Dedifferentiated amniotic fluid mesenchymal stem cell (primary cell): ENCODE results near the gene RFLNA.

Source experiments
- DNase-seq: peaks from one replicate; pipeline ENCODE4 v3.0.0-alpha.2; 2016; ENCODE audit errors: extremely low spot score

The RFLNA gene

DNA sequence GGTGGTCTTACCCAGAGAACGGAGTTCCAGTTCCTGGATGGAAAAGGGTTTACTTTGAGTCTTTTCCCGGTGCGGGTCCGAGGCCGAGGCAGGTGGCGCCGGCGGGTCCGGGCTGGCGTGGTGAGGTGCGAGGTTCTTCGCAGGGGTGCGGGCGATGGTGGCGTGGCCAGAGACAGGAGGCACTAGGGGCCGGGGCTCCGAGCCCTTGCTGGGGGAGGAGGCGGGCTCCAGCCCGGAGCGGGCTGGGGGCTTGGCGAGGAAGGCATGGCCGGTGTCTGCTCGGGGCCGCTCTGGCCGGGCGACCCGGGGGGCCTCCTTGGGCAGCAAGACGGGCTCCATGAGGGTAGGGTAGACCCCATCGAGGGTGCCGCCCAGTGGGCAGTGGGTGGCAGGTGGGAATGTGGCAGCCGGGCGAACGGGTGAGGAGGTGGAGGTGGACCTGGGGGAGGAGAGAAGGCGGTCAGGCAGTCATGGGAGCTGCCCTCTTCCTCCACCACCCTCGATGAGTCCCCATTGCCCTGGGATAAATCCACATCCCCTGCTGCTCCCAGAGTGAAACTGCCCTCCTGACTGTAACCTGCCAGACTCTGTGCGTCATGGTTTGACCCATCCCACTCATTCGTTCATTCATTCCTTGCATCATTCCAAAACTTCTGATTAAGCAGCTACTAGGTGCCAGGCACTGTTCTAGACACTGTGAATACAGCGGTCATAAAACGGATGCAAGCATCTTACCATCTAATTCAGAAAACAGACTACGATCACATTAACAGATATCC lies 42.0 kb downstream of the RFLNA start:
- DNase-seq, result no peak

DNA sequence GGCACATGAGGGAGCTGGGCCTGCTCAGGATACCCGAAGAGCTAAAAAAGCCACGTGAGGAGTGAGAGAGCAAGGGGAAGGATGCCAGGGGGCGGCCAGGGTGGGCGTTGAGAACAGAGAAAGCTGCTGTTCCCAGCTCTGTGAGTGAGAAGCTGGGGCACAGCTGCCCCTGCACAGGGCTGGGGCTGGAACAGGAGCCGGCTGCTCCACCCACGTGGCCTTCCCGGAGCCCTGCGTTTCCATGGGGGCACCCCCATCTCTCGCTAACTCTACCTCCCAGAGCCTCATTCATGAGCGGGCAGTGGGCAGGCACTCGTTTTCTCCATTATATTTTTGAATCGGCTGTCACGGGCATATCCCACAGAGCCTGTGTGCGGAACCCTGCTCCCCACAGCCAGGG lies 42.7 kb downstream of the RFLNA start:
- no peak for DNase-seq

DNA sequence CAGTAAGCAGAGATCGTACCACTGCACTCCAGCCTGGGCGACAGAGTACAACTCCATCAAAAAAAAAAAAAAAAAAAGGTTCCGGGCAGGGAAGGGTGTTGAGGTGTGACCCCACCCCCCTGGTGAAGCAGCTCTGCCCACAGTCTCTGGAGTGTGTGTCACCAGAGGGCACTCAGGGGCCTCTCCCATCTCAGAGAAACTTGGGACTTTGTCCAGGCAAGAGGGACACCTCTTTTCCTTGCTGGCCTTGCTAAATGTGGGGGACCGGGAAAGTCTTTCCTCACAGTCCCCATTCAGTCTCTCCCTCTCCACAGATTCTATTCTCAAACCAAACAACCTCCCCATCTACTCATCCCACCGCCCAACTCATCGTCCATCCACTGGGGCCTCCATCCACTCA lies 43.6 kb downstream of the RFLNA start:
- no peak for DNase-seq

DNA sequence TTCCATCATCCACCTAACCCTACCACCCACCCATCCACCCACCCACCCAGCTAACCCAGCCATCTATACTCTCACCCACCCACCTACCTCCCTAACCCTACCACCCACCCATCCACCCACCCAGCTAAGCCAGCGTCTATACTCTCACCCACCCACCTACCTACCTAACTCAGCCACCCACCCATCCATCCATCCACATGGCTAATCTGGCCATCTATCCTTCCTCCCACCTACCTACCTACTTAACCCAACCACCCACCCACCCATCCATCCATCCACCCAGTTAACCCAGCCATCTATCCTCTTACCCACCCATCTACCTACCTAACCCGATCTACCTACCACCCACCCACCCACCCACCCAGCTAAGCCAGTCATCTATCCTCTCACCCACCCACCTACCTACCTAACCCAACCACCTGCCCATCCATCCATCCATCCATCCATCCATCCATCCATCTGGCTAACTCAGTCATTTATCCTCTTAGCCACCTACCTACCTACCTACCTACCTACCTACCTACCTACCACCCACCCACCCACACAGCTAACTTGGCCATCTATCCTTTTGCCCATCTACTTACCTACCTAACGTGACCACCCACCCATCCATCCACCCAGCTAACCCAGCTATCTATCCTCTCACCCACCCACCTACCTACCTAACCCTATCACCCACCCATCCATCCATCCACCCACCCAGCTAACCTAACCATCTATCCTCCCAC lies 44.1 kb downstream of the RFLNA start:
- DNase-seq, result no peak

DNA sequence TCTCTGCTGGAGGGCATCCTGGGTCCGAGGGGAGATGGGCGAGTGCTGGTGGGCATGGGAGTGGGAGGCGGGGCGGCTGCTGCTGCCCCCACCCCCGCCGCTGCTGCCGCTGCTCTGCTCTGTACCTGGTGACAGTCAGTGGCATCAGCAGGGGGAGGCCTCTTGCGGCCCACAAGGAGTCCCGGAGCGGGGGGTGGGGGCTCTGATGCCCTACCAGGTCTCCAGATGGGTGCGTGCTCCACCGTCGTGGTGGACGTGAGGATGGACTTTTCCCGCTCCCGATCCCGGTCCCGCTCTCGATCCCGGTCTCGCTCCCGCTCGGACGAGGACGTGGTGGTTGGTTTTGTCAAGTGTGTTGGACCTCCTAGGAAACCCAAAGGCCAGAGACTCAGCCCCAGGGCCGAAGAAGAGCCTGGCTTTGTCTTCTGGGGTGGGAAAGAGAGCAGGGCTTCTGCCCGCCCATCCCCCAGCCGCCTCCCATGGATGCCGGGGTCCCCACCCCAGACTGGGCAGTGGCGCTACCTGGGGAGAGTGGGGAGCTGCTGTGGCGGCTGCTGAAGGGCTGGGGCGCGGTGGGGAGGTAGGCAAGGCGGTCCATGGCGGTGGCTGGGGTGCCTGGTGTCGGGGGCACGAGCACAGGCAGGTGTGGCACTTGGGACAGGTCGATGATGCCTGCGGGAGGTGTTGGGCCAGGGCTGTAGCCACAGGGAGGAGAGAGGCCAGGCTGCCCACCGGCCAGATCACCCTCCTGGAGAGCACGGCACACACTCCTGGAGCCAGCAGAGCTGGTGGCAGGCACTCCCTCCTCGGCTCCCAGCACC lies 45.4 kb downstream of the RFLNA start:
- DNase-seq, result no peak

DNA sequence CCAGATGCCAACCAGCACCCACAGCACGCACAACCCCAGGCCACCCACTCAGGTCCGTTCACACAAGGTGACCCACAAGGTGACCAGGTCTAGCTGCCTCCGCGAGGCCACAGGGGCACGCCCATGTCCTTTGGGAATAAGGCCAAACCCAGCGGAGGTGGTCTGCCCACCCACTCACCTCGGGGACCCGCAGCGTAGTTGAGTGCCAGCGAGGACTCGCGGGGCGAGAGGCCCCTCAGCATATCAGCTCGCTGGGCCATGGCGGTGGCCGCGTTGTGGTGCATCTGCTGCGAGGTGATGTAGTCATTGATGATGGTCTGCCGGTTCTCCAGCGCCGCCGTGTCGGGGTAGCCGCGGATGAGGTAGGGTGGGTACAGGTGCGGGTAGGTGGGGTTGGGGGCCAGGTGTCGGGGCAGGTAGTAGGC lies 46.8 kb downstream of the RFLNA start:
- DNase-seq, result no peak

DNA sequence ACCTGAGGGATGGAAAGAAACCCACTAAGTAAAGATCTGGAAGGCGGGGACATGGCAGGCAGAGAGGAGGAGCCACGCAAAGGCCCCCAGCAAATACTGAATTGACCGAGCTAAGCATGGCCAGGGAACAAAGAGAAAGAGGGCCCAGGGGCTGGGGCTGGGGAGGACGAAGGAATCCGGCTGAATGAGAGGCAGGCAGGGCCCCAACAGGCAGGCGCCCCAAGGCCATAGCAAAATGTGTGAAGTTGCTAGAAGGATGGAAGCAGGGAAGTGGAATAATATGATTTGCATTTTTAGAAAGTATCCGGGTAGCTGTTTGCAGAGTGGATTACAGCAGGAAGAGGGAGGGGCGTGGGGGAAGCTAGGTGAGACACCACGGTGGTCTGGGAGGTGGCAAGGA lies 49.1 kb downstream of the RFLNA start:
- DNase-seq, result no peak

DNA sequence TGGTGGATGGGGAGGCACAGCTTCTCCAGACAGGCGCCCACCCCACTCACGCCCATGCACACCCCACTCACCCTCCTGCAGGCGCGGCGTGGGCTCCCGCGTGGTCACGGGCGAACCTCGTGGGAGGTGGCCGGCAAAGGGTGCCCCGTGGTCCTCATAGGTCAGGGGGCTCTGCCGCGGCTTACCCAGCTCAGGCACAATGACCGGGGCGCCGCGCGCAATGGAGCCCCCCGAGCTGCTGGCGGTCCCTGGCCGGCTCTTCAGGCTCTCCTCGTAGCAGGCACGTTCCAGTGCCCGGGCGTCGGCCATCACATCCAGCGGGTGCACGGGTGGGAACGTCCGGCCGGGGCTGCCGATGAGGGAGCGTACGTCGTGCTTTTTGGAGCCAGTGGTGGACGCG lies 49.6 kb downstream of the RFLNA start:
- no peak for DNase-seq

DNA sequence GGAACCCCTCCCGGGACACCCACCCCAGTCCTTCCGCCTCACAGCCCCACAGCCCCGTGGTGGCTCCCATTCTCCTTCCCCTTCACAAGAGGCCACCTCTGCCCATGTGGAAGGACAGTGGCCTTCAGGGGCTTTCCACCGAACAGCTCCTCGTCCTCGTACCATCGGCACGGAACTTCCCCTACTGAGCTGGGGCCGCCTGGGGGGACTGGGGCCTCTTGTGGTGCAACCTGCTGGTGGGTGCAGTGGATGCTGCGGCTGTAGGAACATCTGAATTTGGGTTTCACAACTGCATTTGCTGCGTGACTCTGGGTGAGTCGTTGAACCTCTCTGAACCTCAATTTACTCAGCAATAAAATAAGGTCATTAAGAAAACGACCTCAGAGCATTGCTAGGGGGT lies 50.9 kb downstream of the RFLNA start:
- DNase-seq, result no peak

DNA sequence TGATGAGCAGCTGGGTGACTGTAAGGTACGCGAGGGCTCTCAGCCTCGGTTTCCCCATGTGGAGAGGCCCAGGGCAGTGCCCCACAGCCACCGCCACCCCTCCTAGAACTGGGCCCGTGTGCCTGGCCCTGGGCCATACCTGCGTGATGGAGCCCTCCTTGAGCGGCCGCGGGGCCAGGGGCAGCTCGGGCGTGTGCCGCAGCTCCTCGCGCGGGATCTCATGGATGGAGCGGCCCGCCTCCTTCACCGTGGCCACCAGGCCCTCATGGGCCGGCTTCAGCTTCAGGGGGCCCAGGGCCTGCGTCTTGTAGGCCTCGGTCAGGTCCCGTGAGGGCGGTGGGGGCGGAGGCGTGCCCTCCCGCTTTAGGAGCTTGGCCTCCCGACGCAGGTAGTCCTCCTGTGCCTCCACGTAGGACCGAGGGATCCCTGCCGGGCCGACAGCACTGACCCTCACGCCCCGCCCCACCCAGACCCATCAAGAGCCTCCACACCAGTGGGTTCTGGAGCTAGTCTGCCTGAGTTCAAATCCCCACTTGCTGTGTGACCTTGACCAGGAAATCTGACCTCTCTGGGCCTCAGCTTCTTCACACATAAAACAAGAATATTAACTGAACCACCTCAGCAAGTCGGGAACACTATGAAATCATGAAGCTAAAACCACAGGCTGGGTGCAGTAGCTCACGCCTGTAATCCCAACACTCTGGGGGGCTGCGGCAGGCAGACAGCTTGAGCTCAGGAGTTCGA lies 51.7 kb downstream of the RFLNA start:
- DNase-seq, result no peak

DNA sequence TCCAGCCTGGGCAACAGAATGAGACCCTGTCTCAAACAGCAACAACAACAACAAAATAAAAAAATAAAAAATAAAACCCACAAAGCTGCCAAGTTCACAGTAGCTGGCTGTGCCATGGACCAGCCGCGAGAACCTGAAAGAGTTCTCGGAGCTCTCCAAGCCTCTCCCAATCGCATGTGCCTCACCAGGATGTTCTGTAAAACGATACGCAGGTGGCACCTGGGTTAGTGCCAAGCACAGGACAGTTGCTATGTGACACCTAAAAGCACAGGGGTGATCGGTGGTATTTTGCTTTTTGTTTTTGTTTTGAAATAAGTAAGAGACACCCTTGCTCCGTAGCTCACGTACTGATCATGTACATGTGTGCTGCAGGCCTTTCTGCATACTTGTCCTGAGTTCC lies 52.4 kb downstream of the RFLNA start:
- DNase-seq, result no peak

DNA sequence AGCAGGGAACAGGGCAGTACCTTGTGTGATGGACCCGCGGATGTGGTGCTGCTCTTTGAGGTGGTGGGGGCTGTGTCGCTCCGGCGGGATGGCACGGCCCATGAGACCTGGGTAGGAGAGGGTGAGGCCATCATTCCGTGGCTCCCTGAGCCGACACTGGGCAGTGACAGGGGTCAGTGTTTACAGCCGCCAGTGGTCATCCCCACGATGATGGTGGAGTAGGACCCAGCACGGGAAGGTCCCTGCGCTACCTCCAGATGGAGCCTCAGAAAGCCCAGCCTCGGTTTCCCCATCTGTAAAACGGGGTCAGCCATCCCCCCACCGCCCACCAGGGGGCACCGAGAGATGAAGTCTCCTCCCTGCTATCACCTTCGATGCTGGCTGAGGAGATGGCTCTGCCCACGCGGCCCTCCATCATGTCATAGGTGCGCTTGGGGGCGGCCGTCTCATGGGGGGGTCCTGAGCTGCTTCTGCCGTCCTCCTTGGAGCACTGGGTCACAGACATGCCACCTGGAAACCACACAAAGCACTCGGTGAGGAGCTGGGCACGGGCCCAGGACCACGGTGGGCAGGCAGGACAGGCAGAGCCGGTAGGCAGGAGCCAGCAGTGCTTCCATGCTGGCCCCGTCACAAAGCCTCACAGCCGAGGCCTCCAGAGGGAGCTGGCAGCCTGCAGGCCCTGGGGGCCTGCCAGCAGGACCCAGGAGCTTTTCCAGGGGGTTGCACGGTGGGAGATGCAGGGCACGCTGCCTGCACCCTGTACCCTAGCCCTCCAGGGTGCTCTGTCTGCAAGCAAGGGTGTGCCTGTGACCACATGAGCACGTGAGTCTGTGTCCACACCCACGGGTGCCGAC lies 53.1 kb downstream of the RFLNA start:
- DNase-seq, result no peak

DNA sequence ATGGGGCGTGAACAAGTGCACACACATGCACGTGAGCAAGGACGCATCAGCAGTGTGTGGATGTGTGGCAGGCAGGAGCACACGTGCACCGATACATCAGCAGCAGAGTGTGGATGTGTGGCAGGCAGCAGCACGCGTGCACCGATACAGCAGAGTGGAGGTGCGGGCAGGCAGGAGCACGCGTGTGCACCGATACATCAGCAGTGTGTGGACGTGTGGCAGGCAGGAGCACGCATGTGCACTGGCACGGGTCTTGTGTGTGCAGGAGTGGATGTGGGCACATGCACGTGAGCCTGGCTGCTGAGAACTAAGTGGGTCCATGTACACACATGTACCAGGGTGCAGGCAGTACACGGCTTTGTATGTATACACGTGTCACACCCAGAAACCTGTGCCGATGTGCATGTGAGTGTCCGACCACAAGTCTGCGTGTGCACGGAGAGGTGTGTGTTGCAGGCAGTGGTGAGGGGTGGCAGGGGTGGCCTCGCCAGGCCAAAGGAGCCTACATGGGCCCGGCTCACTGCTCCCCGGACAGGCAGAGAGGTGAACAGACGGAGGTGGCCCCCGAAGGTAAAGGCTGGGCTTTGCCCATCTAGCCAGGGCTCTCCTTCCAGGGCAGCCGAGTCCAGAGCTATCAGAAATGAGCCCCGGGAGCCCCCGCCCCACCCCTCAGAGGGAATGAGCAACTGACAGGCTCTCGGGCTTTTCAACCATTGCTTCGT lies 53.9 kb downstream of the RFLNA start:
- no peak for DNase-seq

DNA sequence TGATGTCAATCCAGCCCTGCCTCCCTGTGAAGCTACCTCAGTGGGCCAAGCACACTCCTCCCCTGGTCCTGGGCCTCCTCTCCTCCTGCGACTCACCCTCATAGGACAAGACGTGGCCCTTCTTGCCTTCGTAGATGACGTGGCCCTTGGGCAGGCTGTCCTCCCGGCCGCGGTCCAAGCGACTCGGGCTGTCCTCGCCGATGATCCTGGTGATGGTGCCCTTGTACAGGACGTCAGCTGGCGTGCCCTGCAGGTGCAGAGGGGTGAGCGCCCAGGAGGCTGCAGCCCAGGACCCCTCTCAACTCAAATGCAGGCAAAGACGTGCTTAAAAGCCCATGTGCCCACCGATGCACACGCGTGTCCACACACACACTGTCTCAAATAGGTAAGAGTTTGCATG lies 55.6 kb downstream of the RFLNA start:
- DNase-seq, result no peak

DNA sequence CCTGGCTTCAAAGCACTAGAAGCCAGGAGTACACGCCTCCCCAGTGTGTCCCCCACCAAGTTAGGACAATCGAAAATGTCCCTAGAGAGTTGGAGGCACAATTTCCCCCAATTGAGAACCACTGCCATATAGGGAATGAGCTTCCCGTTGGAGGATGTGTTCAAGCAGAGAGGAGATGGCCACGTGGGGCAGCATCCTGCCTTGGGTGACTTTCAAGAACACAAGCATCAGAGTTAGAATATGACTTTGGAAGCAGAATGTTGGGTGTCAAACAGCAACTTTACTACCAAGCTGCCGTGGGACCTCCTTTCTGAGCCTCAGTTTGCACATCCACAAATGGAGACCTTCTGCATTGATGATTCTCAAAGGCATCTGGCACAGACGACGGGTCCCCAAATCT lies 56.5 kb downstream of the RFLNA start:
- DNase-seq, result no peak

DNA sequence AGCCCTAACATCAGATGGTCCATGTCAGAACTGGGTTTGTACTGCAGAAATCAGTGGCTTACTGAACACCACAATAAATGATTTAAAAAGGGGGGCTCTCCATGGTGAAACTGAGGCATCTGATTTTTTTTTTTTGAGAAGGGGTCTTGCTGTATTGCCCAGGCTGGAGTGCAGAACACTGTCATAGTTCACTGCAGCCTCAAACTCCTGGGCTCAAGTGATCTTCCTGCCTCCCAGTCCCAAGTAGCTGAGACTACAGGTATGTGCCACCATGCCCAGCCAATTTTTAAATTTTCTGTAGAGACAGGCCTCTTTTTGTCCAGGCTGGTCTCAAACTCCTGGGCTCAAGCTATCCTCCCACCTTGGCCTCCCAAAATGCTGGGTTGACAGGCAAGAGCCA lies 57.4 kb downstream of the RFLNA start:
- DNase-seq, result no peak

DNA sequence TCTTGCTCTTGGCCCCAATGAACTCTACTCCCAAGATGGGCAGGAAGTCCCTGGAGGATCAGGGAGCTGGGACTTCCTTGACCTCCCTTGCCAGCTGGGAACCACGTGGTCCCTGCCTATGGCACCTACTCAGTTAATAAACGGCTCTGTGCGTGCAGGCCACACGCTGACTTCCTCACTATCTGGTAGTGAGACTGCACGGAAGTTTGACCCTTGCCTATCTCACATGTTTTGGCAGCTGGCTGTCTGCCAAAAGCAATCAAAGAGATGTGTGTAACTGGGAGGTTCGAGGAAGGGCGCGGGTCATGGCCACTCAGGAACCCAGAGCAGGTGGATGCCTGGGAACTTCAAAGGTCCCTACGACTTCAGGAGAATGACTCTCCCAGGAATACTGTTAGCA lies 57.9 kb downstream of the RFLNA start:
- no peak for DNase-seq

DNA sequence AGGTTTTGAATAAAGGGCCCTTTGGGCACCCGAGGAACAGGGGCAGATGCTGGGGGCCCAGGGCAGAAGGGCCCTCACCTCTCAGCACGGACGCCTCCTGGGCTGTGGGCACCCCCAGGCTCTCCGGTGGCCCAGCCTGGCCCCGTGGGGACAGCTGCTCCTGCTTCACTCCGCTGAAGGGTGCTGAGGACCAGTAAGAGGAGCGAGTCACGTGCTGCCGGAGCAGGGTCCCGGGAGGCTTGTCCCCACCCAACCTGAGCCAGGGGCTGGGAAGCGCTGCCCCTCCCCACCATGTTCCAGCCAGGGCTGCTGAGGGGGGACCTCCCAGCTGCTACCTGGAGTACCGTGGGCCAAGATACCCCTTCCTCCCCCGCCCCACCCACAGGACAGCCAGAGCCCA lies 59.5 kb downstream of the RFLNA start:
- no peak for DNase-seq

DNA sequence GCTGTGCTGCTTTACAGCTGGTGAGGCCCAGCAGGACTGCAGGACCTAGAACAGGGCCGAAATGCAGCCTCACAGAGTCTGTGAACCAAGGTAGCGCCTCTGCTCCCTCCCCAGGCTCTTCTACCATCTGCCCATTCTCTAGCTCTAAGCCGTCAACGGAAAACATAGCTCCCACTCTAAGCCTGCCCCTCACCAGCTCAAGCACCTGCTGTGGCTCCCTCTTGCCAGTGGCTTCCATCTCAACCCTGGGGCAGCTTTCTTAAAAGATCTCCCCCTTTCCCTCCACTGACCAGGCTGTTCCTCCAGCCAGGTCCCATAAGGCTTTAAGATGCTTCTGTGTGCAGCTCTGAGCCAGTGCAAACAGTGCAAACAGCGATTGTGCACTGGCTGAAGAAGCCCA lies 61.3 kb downstream of the RFLNA start:
- no peak for DNase-seq

DNA sequence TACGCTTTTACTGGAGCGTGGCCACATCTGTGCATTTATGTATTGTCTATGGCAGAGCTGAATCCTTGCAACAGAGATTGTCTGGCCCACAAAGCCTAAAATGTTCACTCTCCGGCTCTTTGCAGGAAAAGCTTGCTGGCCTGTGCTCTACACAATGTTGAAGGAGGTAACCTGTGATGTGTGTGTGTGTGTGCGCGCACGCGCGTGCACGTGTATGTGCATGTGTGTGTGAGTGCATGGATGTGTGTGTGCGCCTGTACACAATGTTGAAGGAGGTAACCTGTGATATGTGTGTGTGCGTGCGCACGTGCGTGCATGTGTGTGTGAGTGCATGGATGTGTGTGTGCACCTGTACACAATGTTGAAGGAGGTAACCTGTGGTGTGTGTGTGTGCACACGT lies 62.7 kb downstream of the RFLNA start:
- DNase-seq, result no peak
